GM18907 (cell line): Measurements from ENCODE around the gene MEIS1.
"Not testable (repeated sequence)": the region's sequence is repeated elsewhere in the genome, so short reads cannot be mapped to it uniquely, and the experiment has no call there.

Source experiments
- ATAC-seq: cut with Tn5 transposase; IDR thresholded peaks from one replicate; pipeline ENCODE4 v1.9.1; 2021; ENCODE audit warnings: mild to moderate bottlenecking, moderate library complexity; ENCODE audit not compliant: unreplicated experiment

MEIS1 gene

DNA sequence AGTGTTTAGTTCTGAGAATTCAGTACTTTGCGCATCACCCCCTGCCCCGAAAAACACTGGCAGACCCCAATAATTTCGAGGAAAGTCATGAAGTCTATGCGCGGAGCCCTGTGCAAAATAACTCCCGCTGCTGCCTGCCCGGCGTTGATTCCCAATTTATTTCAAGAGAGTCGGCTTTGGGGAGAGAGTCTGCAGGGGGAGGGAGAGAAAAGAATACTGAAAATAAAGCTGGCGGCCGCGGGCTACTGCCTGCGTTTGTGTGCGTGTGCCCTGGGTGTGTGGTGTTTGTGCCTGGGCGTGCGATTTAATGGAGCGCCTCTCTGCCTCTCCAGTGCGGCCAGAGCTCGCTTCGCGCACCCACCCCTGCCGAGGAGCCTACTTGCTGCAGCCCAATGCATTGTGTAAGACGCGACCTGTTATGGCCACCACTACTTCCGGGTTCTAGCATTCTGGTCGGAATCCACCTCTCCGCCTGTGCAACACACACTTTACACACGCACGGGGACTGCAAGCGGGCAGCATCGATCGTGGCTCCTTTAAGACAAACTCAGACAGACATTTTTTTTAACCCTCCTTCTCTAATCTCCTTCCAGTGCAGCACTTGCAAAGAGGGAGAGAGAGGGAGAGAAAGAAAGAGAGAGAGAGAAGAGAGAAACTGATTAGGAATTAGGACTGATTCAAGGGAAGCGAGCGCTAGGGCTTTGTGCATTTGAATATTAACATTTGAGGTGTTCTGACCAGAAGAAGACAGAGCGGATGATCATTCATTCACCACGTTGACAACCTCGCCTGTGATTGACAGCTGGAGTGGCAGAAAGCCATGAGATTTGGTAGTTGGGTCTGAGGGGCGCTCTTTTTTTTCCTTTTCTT is at the start of gene MEIS1:
Gene MEIS1 (plus strand): TSS at position 447 of the 870 bp plus-strand sequence. CDS start 732 bp downstream, outside the sequence.
- ATAC-seq: peak; percentile 88

DNA sequence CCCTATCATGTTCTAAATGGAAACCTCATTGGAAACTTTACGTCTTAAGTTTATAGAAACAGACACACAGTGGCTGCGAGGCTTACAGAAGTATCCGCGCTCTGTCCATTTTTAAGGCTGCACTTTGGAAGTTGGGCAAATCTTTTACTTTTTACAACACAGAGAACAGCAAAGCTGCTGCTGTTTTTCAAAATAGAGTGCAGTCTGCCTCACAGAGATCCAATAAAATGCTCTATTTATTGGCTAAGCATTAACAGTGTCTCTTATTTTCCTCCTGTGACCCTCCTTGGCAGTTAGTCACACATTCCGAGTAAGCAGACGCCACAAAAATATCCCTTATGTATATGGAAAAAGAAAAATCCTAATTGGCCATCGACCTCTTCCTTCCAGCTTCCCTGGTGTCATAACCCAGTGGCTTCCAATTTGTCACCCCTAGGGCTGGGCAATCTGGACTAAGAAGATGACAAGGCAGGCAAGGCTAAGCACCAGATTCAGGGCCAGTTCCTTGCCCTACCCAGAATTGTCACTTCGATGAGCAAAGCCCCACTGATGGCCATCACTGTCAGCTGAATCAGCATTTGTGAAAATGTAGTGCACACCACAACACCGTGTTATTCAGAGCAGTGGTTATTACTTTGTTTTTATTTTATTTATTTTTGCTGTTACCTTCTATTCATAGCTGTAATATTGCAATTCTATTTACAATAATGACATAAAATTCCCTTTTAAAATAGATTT is 47.7 kb upstream of the MEIS1 start:
- ATAC-seq: no peak

DNA sequence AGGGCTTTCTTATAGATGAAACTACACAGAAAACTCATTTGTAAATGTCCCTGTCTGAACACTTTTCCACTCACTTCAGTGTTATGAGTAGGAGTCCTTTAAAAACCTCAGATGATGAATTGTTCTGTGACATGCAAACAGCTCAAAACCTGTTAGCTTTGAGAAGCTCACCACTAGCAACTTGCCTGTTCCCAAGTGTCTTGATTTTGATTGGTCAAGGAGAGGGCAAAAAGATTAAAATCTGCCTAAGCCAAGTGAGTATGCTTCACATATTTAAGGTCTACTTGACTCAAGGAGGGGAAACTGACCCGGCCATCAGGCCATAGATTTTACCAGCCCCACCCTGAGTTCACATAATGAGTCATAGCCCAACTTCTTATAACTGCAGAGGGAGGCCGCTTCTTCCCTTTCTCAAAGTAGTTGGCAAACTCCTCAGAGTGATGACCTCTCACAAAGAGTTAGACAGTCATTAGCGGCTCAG is 45.2 kb upstream of the MEIS1 start:
- ATAC-seq: no peak

DNA sequence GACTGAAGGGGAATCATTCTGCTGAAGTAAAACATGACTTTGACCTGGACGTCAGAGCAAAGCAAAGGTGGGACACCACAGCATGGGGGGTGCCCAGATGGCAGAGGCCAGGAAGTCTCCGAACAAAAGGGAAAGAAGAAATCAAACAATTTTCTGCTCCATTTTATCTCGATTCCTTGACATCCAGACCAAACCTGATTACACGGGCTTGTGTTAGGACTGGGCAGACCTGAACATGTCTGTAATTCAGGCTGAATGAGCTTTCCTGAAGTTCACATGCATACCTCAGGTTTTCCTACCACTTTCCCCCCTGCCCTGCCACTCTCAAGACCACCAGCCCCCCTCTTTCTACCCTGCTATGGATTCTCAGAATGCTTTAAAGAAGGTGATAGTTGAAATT is 44.8 kb upstream of the MEIS1 start:
- ATAC-seq: no peak

DNA sequence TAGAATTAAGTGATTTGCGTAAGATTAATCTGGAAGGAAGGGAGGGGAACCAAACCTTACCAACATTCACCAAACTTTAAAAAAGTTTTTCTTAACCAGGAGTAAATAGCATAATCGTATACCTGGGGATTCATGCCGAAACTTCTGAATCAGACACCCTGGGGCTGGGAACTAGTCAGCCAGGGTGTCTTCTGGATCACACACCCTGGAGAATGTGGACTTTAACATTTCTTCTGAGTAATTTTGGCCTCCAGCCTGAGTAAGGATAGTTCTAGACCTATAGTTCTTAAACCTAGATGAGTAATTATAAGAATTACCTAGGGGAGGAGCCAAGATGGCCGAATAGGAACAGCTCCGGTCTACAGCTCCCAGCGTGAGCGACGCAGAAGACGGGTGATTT is 44.1 kb upstream of the MEIS1 start:
- no peak for ATAC-seq

DNA sequence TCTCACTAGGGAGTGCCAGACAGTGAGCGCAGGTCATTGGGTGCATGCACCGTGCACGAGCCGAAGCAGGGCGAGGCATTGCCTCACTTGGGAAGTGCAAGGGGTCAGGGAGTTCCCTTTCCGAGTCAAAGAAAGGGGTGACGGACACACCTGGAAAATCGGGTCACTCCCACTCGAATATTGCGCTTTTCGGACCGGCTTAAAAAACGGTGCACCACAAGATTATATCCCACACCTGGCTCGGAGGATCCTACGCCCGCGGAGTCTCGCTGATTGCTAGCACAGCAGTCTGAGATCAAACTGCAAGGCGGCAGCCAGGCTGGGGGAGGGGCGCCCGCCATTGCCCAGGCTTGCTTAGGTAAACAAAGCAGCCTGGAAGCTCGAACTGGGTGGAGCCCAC is 43.7 kb upstream of the MEIS1 start:
- not testable (repeated sequence) for ATAC-seq

DNA sequence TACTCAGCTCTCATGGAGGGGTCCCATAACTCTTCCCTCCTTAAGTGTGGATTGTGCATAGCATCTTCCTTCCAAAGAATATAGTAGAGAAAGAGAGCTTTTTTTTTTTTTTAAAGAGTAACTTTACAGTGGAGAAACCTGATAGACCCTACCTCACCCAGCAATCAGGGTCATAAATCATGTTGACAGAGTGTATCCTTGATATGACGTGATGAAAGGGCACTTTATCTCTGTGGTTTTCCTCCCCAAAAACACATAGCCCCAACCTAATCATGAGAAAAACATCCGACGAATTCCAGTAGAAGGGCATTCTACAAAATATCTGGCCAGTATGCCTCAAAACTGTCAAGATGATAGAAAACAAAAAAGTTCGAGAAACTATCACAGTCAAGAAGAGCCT is 29.5 kb upstream of the MEIS1 start:
- ATAC-seq: no peak

DNA sequence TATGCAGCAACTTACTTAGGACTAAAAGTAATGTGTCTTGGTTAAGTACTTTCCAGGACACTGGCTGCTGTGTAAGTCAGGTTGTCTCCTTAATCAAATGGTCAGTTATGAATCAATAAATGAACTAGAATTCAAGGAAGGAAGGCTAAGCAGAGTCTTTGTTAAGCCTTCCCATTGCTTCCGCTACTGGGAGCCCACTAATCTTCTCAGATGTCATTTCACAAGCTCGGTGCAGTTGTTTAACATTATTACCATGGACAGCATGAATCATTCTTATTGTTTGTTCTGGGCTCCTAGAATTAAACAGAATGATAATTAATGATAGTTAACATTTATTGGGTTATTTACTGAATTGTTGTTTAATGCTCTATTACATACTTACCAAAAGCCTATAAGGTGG is 26.0 kb upstream of the MEIS1 start:
- no peak for ATAC-seq

DNA sequence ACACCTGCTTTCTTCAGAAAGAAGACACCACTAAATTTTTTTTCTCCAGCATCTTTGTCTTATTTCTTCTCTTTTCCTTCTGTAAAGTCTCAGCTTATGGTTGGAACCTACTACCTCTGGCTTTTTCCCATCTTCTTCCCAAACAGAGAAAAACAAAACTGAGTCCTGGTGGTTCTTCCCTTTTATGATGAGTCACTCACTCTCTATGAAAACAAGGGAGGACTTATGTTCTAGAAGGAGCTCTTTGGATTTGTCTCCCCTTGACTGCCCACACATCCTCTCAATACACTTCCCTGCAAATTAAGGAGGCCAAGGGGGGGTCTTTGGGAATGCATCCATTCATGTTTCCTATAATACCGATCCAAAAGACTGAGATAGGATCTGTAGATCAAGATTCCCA is 22.1 kb upstream of the MEIS1 start:
- no peak for ATAC-seq

DNA sequence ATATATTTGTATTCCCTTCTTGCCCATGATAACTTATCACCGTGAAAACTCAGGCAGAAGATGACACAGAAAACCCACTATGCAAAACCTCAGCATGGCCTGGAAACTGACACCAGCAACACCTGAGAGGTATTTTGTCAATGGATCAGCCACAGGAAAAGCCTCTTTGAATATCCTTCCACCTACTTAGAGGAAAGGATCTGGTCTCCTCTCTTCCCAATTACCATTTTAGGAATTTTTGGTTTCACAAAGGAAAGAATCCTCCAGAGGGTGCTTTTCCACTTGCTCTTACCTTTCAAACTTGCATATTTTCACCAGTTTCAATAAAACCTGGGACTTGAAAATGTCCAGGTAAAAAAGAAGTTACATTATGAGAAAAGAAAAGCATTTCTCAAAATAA is 20.0 kb upstream of the MEIS1 start:
- no peak for ATAC-seq

DNA sequence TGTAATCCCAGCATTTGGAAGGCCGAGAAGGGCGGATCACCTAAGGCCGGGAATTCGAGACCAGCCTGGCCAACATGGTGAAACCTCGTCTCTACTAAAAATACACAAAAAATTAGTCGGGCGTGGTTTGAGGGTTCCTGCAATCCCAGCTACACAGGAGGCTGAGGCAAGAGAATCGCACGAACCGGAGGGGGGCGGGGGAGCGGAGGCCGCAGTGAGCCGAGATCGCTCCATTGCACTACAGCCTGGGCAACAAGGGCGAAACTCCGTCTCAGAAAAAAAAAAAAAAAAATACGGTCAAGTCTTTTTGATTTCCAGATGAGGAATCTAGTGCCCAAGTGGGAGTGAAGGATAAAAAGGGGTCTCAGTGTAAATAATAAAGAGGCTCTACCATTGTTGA is 16.5 kb upstream of the MEIS1 start:
- no peak for ATAC-seq

DNA sequence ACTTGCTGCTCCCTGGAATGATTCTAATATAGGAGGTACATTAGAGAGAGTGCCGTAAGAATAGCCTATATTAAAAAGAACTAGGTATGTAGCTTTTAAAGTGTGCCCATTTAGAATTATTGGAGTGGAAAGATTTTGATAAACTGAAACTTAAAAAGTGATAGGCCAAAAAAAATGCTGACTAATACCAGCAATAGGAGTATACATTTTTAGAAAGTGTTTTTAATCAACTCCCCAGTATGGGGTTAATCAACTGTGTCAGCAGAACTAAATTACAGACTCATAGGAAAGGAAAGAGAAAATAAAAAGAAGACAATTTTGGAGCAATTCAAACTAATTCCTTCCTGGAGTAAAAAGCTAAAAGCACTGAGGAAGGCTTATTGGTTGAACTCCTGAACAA is 13.3 kb upstream of the MEIS1 start:
- ATAC-seq: no peak

DNA sequence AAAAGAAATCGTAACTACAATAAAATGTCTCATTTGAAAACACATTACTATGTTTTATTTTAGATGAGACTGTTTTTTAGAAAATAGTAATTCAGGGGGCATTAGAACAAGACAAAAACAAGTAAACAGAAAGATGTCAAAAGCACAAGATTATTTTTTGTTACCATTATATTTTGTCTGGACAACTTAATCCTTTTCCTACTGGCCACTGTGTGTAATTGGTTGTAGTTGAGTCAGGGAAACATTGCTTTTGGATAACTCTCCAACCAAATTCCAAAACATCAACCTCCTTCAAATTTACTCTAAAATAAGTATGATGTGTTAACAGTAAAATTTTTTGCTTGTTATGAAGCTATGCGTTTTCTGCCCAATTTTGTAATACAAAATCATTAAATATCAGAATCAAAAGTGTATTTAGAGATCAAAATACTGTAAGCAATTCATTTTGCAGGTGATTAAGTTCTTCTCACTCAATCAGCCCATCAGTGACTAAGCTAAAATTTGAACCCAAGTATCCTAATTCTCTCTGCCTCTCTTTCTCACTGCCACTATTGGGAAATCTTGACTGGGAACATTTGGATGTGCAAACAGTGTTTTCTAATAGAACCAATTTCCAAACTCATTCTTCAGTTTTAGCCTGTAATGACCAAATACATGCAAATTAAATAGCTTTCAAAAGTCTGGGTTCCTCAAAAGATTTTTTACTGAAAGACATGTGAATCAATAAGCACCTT is 11.4 kb upstream of the MEIS1 start:
- ATAC-seq: no peak

DNA sequence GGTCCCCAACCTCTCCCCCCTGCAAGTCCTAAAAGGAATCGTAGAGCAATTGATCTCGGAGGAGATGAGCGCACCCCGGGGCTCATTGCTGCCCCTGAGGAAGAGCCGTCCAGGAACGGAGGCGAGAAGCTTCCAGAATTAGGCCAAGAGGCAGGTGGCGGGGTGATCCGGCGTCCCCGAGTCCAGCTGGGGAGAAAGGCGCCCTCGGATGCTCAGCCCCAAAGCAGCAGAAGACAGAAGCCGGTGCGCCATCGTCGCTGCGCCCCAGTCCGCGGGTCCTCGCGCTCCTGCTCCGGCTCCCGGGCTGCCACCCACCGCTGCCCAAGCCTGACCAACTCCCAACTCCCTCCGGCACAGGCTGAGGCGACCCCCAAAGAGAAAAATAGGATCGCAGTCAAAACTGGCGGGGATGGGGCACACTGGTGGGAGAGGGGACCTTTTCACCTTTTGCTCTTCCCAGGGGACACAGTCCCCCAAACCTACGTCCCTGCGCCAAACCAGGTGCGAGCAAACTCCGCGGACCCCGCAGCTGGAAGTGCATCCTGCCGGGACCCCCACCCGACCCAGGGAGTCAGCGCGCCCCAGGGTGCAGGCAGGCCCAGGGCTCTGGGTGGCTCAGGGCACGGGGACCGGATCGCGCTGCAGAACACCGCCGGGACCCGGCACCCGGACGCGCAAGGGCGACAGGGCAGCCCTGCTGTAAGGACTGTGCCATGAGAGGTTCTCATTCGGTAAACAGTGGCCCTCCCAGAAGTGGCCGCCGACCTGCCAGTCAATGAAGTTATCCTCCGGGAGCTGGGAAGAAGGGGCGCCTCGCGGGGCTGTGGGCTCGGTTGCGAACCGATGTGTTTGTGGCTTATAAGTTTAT is 8.4 kb upstream of the MEIS1 start:
- ATAC-seq: no peak

DNA sequence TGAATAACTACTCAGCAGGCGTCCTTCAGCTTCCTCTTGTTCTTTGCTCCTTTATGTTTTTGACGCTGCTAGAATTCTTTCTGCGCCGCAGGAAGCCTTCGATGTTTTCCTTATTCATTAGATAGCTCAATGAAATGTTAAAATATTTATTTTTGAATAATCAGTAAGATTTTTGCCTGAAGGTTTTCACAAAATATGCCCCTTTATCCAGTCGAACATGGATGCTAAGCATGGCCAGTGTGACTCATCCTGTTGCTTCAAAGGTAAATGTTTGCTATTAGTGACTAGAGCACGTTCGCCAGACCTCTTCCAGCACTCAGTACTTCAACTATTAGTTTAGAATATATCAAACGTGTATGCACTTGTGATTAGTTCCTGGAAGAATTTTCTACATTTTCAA is 7.6 kb upstream of the MEIS1 start:
- no peak for ATAC-seq

DNA sequence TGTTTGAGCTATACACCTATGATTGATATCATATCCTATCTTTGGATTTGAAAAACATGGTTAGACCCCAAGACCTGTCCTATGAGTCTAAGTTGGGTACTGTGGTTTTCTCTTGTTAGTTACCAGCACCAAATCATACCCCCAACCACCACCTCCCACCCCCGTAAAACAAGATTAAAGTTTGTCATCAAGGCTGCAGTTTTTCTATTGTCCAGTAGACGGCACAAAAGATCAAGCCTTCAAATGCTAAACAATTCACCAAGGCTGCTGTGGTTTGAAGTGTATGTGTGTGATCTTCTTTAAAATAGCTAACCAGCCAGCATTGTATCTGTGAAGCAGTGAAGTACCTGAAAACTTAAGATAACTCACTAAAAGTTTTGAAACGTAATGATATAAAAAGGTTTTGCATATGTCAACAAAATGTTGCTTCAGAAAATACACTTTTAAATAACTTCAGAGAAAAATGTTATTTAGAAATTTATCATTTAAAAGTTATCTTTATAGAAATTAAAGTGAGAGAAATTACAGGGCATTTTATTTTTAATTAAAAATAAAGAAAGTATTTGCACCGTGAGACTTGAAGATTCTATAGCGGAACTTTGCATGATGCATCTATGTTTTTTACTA is 5.8 kb upstream of the MEIS1 start:
- peak; percentile 63 for ATAC-seq

DNA sequence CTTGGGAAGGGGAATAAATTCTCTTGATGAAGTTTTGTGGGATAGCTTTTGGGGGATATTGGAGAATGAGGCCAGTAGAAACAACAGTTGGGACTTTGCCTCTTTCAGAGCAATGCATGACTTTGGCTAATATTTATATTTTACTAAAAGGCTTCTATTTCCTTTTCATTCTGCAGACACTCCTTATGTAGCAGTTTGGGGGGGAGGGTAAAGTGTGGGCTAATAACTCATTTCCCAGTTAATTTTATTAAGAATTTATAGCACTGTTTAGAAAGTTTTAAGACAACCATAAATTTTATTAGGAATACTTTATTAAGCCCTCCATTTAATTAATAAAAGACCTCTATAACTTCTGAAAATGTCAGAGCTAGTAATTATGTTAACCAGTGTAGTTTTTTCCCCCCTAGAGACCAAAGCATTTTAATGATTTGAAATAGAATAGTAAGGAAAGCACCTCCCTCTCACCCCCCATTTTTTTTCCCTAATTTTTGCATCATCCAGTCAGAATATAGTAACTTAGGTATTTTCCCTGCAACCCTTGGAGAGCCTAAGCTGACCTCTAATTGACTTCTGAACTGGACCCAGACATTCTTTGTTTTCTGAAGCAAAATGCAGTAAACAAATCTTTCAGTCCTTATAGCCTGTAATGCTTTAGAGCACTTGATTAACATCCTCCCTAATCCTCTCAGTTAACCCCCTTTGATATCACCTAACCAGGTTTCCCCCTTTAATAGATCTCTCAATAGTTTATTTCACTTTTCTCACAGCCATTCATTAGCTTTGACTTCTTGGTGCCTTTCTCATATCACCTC is 5.0 kb upstream of the MEIS1 start:
- no peak for ATAC-seq

DNA sequence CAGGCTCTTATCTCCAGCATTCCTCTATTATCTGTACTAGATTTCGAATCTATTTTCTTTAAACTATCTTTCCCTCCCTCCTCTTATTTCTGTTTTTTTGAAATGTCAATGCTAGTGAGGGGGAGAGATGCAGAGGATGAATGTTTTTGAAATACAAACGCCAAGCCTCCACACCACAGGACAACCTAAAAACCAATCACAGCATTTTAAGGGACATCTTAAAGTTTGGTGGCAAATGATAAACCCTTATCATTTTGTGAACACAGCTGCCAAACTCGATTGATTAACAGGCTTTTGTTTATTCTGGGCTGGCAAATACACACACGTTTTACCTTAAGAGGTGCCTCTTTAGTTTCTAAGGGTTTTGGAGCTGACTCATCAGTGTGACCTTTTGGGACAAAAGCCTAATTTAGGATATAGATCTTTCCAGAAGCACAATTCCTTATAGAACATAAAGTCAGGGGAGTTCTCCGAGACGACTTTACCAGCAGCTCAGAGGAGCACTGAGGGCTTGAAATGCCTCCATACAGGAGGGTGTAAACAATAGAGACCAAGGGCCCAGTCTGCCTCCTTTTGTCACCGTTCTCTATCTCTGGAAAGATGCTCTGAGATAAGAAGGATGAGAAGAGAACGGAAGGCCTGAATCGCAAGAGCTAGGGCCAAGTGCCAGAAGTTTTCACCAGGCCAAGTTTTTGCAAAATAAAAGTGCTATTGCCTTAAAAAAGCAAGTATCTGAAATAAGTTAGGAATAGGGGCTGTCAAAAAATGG is 4.2 kb upstream of the MEIS1 start:
- no peak for ATAC-seq

DNA sequence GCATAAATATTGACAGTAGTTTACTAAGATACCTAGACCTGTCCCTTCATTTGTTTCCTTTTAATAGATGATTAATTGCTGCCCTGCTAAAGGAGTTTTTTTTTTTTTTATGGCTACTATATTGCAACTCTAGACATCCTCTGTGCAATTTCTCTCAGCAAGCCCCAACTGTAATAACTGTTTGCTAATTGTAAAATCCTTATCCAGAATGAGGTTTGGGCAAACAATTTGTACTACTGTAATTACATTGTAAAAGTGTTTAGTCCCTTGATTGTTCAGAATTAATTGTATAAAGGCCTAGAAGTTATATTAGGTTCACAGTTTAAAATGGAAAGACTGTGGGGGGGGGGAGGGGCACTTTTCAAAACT is 3.7 kb upstream of the MEIS1 start:
- ATAC-seq: no peak
